Measurements from ENCODE around the gene HSPA4.
"Not testable (repeated sequence)": the region's sequence is repeated elsewhere in the genome, so short reads cannot be mapped to it uniquely, and the experiment has no call there.

Gene HSPA4

GRCh38 chr5:133129289-133129688 is 77.5 kb downstream of the HSPA4 start:
- no peaks in the 10 kb centered on the region for H3K4me1 ChIP-seq (ENCODE audit: control insufficient read depth, insufficient read depth, low read length)
- H3K36me3 ChIP-seq (ENCODE audit: control insufficient read depth, insufficient read depth, low read length, severe bottlenecking) = no peaks in the 10 kb centered on the region
- no peak overlapping the region for H3K4me3 ChIP-seq (ENCODE audit: low read length)
- peaks cover 43% of the 10 kb centered on the region for H3K27me3 ChIP-seq (replicated peaks; ENCODE audit: control insufficient read depth, insufficient read depth, low read length)
- no peaks in the 10 kb centered on the region for H3K9me3 ChIP-seq (ENCODE audit: control insufficient read depth, low read length)
- DNase-seq (ENCODE audit: low read depth) = no peak
- H3K9ac ChIP-seq (ENCODE audit: low read length) = no peak overlapping the region

GRCh38 chr5:133129950-133130349 is 78.1 kb downstream of the HSPA4 start:
- no peak for DNase-seq (ENCODE audit: low read depth)
- no peak overlapping the region for H3K4me3 ChIP-seq (ENCODE audit: low read length)
- no peaks in the 10 kb centered on the region for H3K4me1 ChIP-seq (ENCODE audit: control insufficient read depth, insufficient read depth, low read length)
- H3K27me3 ChIP-seq (replicated peaks; ENCODE audit: control insufficient read depth, insufficient read depth, low read length) = peaks cover 40% of the 10 kb centered on the region
- H3K36me3 ChIP-seq (ENCODE audit: control insufficient read depth, insufficient read depth, low read length, severe bottlenecking) = no peaks in the 10 kb centered on the region
- no peak overlapping the region for H3K9ac ChIP-seq (ENCODE audit: low read length)
- no peaks in the 10 kb centered on the region for H3K9me3 ChIP-seq (ENCODE audit: control insufficient read depth, low read length)

- no peaks in the 10 kb centered on the region for H3K4me1 ChIP-seq (ENCODE audit: control insufficient read depth, insufficient read depth, low read length)
- no peaks in the 10 kb centered on the region for H3K36me3 ChIP-seq (ENCODE audit: control insufficient read depth, insufficient read depth, low read length, severe bottlenecking)
- DNase-seq (ENCODE audit: low read depth) = no peak
- no peaks in the 10 kb centered on the region for H3K9me3 ChIP-seq (ENCODE audit: control insufficient read depth, low read length)
- H3K4me3 ChIP-seq (ENCODE audit: low read length) = no peak overlapping the region
- peaks cover 40% of the 10 kb centered on the region for H3K27me3 ChIP-seq (replicated peaks; ENCODE audit: control insufficient read depth, insufficient read depth, low read length)
- no peak overlapping the region for H3K9ac ChIP-seq (ENCODE audit: low read length)
Measured at GRCh38 chr5:133130387-133131118, 78.7 kb downstream of the HSPA4 start.

GRCh38 chr5:133132717-133133116 is 80.9 kb downstream of the HSPA4 start:
- Histone ChIP-seq H3K4me1 (ENCODE audit: control insufficient read depth, insufficient read depth, low read length) (no peaks in the 10 kb centered on the region), H3K9ac (ENCODE audit: low read length) (no peak overlapping the region), H3K9me3 (ENCODE audit: control insufficient read depth, low read length) (no peaks in the 10 kb centered on the region), H3K36me3 (ENCODE audit: control insufficient read depth, insufficient read depth, low read length, severe bottlenecking) (no peaks in the 10 kb centered on the region), H3K4me3 (ENCODE audit: low read length) (no peak overlapping the region), H3K27me3 (replicated peaks; ENCODE audit: control insufficient read depth, insufficient read depth, low read length) (peaks cover 27% of the 10 kb centered on the region)
- no peak for DNase-seq (ENCODE audit: low read depth)

GRCh38 chr5:133133241-133133640 is 81.4 kb downstream of the HSPA4 start:
- not testable (repeated sequence) for H3K36me3 ChIP-seq (ENCODE audit: control insufficient read depth, insufficient read depth, low read length, severe bottlenecking); DNase-seq (ENCODE audit: low read depth); H3K4me3 ChIP-seq (ENCODE audit: low read length); H3K9ac ChIP-seq (ENCODE audit: low read length); H3K4me1 ChIP-seq (ENCODE audit: control insufficient read depth, insufficient read depth, low read length); H3K9me3 ChIP-seq (ENCODE audit: control insufficient read depth, low read length)
- peaks cover 22% of the 10 kb centered on the region for H3K27me3 ChIP-seq (replicated peaks; ENCODE audit: control insufficient read depth, insufficient read depth, low read length)

- not testable (repeated sequence) for H3K27me3 ChIP-seq (replicated peaks; ENCODE audit: control insufficient read depth, insufficient read depth, low read length); H3K9ac ChIP-seq (ENCODE audit: low read length); H3K36me3 ChIP-seq (ENCODE audit: control insufficient read depth, insufficient read depth, low read length, severe bottlenecking); H3K9me3 ChIP-seq (ENCODE audit: control insufficient read depth, low read length); H3K4me3 ChIP-seq (ENCODE audit: low read length); DNase-seq (ENCODE audit: low read depth); H3K4me1 ChIP-seq (ENCODE audit: control insufficient read depth, insufficient read depth, low read length)
Measured at GRCh38 chr5:133136890-133137289, 85.1 kb downstream of the HSPA4 start.

- no peaks in the 10 kb centered on the region for H3K36me3 ChIP-seq (ENCODE audit: control insufficient read depth, insufficient read depth, low read length, severe bottlenecking)
- no peak for DNase-seq (ENCODE audit: low read depth)
- no peaks in the 10 kb centered on the region for H3K4me1 ChIP-seq (ENCODE audit: control insufficient read depth, insufficient read depth, low read length)
- H3K27me3 ChIP-seq (replicated peaks; ENCODE audit: control insufficient read depth, insufficient read depth, low read length) = peaks cover 11% of the 10 kb centered on the region
- no peak overlapping the region for H3K4me3 ChIP-seq (ENCODE audit: low read length)
- peaks cover 5% of the 10 kb centered on the region for H3K9me3 ChIP-seq (ENCODE audit: control insufficient read depth, low read length)
- H3K9ac ChIP-seq (ENCODE audit: low read length) = no peak overlapping the region
Measured at GRCh38 chr5:133140311-133140710, 88.5 kb downstream of the HSPA4 start.

- Histone ChIP-seq H3K9me3 (ENCODE audit: control insufficient read depth, low read length) (peaks cover 5% of the 10 kb centered on the region), H3K36me3 (ENCODE audit: control insufficient read depth, insufficient read depth, low read length, severe bottlenecking) (no peaks in the 10 kb centered on the region), H3K9ac (ENCODE audit: low read length) (no peak overlapping the region), H3K27me3 (replicated peaks; ENCODE audit: control insufficient read depth, insufficient read depth, low read length) (peaks cover 11% of the 10 kb centered on the region), H3K4me1 (ENCODE audit: control insufficient read depth, insufficient read depth, low read length) (no peaks in the 10 kb centered on the region), H3K4me3 (ENCODE audit: low read length) (no peak overlapping the region)
- DNase-seq (ENCODE audit: low read depth) = no peak
Measured at GRCh38 chr5:133141746-133142145, 89.9 kb downstream of the HSPA4 start.

- Histone ChIP-seq H3K9ac (ENCODE audit: low read length) (no peak overlapping the region), H3K9me3 (ENCODE audit: control insufficient read depth, low read length) (peaks cover 5% of the 10 kb centered on the region), H3K27me3 (replicated peaks; ENCODE audit: control insufficient read depth, insufficient read depth, low read length) (peaks cover 14% of the 10 kb centered on the region), H3K4me3 (ENCODE audit: low read length) (no peak overlapping the region), H3K36me3 (ENCODE audit: control insufficient read depth, insufficient read depth, low read length, severe bottlenecking) (no peaks in the 10 kb centered on the region), H3K4me1 (ENCODE audit: control insufficient read depth, insufficient read depth, low read length) (no peaks in the 10 kb centered on the region)
- no peak for DNase-seq (ENCODE audit: low read depth)
Measured at GRCh38 chr5:133142782-133143181, 91.0 kb downstream of the HSPA4 start.

GRCh38 chr5:133144245-133144981 is 92.6 kb downstream of the HSPA4 start:
- no peak for DNase-seq (ENCODE audit: low read depth)
- H3K9me3 ChIP-seq (ENCODE audit: control insufficient read depth, low read length) = peaks cover 5% of the 10 kb centered on the region

GRCh38 chr5:133145436-133146170 is 93.8 kb downstream of the HSPA4 start:
- no peaks in the 10 kb centered on the region for H3K4me1 ChIP-seq (ENCODE audit: control insufficient read depth, insufficient read depth, low read length)
- H3K4me3 ChIP-seq (ENCODE audit: low read length) = no peak overlapping the region
- no peaks in the 10 kb centered on the region for H3K36me3 ChIP-seq (ENCODE audit: control insufficient read depth, insufficient read depth, low read length, severe bottlenecking)
- H3K9ac ChIP-seq (ENCODE audit: low read length) = no peak overlapping the region
- no peak for DNase-seq (ENCODE audit: low read depth)
- H3K9me3 ChIP-seq (ENCODE audit: control insufficient read depth, low read length) = peaks cover 5% of the 10 kb centered on the region
- H3K27me3 ChIP-seq (replicated peaks; ENCODE audit: control insufficient read depth, insufficient read depth, low read length) = peaks cover 23% of the 10 kb centered on the region

More at GRCh38 chr5:133144245-133144981, 92.6 kb downstream of the HSPA4 start:
- Histone ChIP-seq H3K4me1 (ENCODE audit: control insufficient read depth, insufficient read depth, low read length) (no peaks in the 10 kb centered on the region), H3K27me3 (replicated peaks; ENCODE audit: control insufficient read depth, insufficient read depth, low read length) (peaks cover 23% of the 10 kb centered on the region), H3K9ac (ENCODE audit: low read length) (no peak overlapping the region), H3K36me3 (ENCODE audit: control insufficient read depth, insufficient read depth, low read length, severe bottlenecking) (no peaks in the 10 kb centered on the region), H3K4me3 (ENCODE audit: low read length) (no peak overlapping the region)
